IPS-18c (cell line): Measurements from ENCODE around the gene SNX30.
A peak's percentile ranks its signal among the peaks of the same experiment; 100 is the strongest.

Experiments
- H3K4me3 ChIP-seq: 2 replicates; pipeline ENCODE4 v1.7.0; 2013; ENCODE audit warnings: low read depth, mild to moderate bottlenecking, low read length, moderate library complexity; ENCODE audit not compliant: insufficient read depth
- H3K9me3 ChIP-seq: one replicate; pipeline ENCODE4 v1.6.1; 2013; ENCODE audit warnings: mild to moderate bottlenecking, low read length, moderate library complexity; ENCODE audit not compliant: control insufficient read depth, insufficient read depth

The SNX30 gene

GRCh38 chr9:112880650-112881049 lies 130.1 kb downstream of the SNX30 start:
- H3K9me3 ChIP-seq: no peaks in the 10 kb centered on the region

GRCh38 chr9:112881331-112881730 lies 130.8 kb downstream of the SNX30 start:
- no peaks in the 10 kb centered on the region for H3K9me3 ChIP-seq
- H3K4me3 ChIP-seq: no peak overlapping the region

More at GRCh38 chr9:112880650-112881049, 130.1 kb downstream of the SNX30 start:
- no peak overlapping the region for H3K4me3 ChIP-seq

GRCh38 chr9:112884101-112884500 lies 133.5 kb downstream of the SNX30 start:
- Histone ChIP-seq H3K9me3 (no peaks in the 10 kb centered on the region), H3K4me3 (no peak overlapping the region)

GRCh38 chr9:112884721-112885120 lies 134.2 kb downstream of the SNX30 start:
- Histone ChIP-seq H3K9me3 (no peaks in the 10 kb centered on the region), H3K4me3 (no peak overlapping the region)

GRCh38 chr9:112885324-112885723 lies 134.8 kb downstream of the SNX30 start:
- Histone ChIP-seq H3K9me3 (no peaks in the 10 kb centered on the region), H3K4me3 (no peak overlapping the region)

- Histone ChIP-seq H3K4me3 (no peak overlapping the region), H3K9me3 (no peaks in the 10 kb centered on the region)
Observed at GRCh38 chr9:112886351-112886750, 135.8 kb downstream of the SNX30 start.

- Histone ChIP-seq H3K9me3 (no peaks in the 10 kb centered on the region), H3K4me3 (no peak overlapping the region)
Observed at GRCh38 chr9:112887381-112887780, 136.8 kb downstream of the SNX30 start.

- H3K4me3 ChIP-seq: peak within 1 kb of the TSS; percentile 48
- no peaks in the 10 kb centered on the region for H3K9me3 ChIP-seq
Observed at GRCh38 chr9:112890106-112891081, 139.8 kb downstream of the SNX30 start, which contains the start of gene SLC46A2. Gene SLC46A2 (minus strand): TSS chr9:112890876. CDS start chr9:112890681, 195 bp downstream.

GRCh38 chr9:112891521-112891920 lies 141.0 kb downstream of the SNX30 start:
- Histone ChIP-seq H3K4me3 (no peak overlapping the region), H3K9me3 (no peaks in the 10 kb centered on the region)

- no peaks in the 10 kb centered on the region for H3K9me3 ChIP-seq
- H3K4me3 ChIP-seq: no peak overlapping the region
Observed at GRCh38 chr9:112892981-112893380, 142.4 kb downstream of the SNX30 start.

GRCh38 chr9:112894041-112894440 lies 143.5 kb downstream of the SNX30 start:
- Histone ChIP-seq H3K9me3 (no peaks in the 10 kb centered on the region), H3K4me3 (no peak overlapping the region)

- no peaks in the 10 kb centered on the region for H3K9me3 ChIP-seq
- no peak overlapping the region for H3K4me3 ChIP-seq
Observed at GRCh38 chr9:112894699-112895098, 144.1 kb downstream of the SNX30 start.

- Histone ChIP-seq H3K4me3 (no peak overlapping the region), H3K9me3 (no peaks in the 10 kb centered on the region)
Observed at GRCh38 chr9:112896131-112896530, 145.6 kb downstream of the SNX30 start.

- Histone ChIP-seq H3K4me3 (no peak overlapping the region), H3K9me3 (no peaks in the 10 kb centered on the region)
Observed at GRCh38 chr9:112898872-112899311, 148.3 kb downstream of the SNX30 start.

- Histone ChIP-seq H3K4me3 (no peak overlapping the region), H3K9me3 (no peaks in the 10 kb centered on the region)
Observed at GRCh38 chr9:112900488-112900887, 149.9 kb downstream of the SNX30 start.

- H3K9me3 ChIP-seq: no peaks in the 10 kb centered on the region
- H3K4me3 ChIP-seq: no peak overlapping the region
Observed at GRCh38 chr9:112900901-112901300, 150.3 kb downstream of the SNX30 start.

GRCh38 chr9:112905084-112905483 lies 154.5 kb downstream of the SNX30 start:
- no peak overlapping the region for H3K4me3 ChIP-seq
- no peaks in the 10 kb centered on the region for H3K9me3 ChIP-seq

- Histone ChIP-seq H3K4me3 (no peak overlapping the region), H3K9me3 (peaks cover 2% of the 10 kb centered on the region)
Observed at GRCh38 chr9:112911736-112912135, 161.2 kb downstream of the SNX30 start.
